Gastrocnemius medialis (tissue), 4 donors: ENCODE measurements around the gene ADGRG1.

Experiments
- CTCF ChIP-seq, 5 experiments: fragments of 450-650 bp in 3 of 5; fragments of 200-600 bp in 2 of 5; sonication (generic) in 2 of 5; IDR thresholded peaks in 4 of 5; conservative IDR thresholded peaks in 1 of 5; 1 replicate in 4 of 5; 2 replicates in 1 of 5; pipeline ENCODE4 v1.5.1; 2016 to 2019; ENCODE audit warnings: antibody characterized with exemption in 5 of 5, mild to moderate bottlenecking in 3 of 5, moderate library complexity in 3 of 5
- POLR2A ChIP-seq, 2 donors: fragments of 450-650 bp; IDR thresholded peaks; one replicate each; pipeline ENCODE4 v1.6.1; 2017; ENCODE audit warnings: antibody characterized with exemption in 2 of 2, mild to moderate bottlenecking in 2 of 2, moderate library complexity in 2 of 2

- TF ChIP-seq POLR2A (IDR thresholded peaks at IDR 0.05) (no peak), CTCF (IDR thresholded peaks at IDR 0.05 in 4 of 5, conservative IDR thresholded peaks at IDR 0.05 in 1 of 5) (no peak)
These were observed 23.2 kb downstream of the ADGRG1 start for GRCh38 chr16:57651344-57652333.
